ENCODE measurements around the gene TGIF2. TPM values are rescaled to one million over a fixed set of nuclear protein-coding genes. Genes with fewer than 3 reads are reported as not detected.

The TGIF2 gene
- total RNA-seq (2014; rRNA removed; shearing (Covaris generic)), result 8.6 and 9.2 TPM in 2 replicates
- polyA plus RNA-seq (2014; cell fraction: nucleus; rRNA removed), result 5.6 and 6.1 TPM in 2 replicates

DNA sequence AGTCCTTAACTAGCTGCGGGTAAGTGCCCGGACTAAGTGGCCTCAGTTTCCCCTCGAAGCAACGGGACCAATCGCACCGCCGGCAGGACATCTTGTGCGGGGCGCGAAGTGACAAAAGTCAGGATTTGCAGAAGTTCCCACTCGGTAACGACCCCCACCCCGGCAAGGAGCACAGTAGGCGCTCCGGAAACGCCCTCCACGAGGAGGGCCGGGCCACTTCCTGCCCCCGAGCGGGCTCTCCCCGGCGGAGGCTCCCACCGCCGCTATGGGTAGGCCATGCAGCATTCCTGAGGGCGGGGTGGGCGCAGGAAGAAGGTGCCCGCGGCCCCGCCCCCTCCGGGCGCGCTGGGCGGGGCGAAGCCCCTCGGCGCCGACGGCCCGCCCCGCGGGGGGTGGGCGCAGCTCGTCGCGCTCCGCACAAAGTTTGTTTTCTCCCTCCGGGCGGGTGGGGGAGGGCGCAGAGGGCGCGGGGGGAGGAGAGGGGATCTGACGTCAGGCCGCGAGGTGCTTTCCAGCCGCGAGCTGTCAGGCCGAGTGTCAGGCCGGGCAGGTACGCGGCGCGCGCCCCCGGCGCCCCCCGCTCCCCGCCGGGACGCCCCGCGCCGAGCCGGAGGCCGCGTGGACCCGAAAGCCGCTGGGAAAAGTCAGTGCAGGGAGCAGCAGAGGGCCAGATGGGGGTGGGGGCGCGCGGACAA is at the start of gene TGIF2:
TSS of gene TGIF2 (plus strand) at position 495 of the 695 bp plus-strand sequence. CDS start 5,178 bp downstream, outside the sequence.
- peak; percentile 25 for DNase-seq (ENCODE audit: extremely low read depth, low read depth)

GRCh38 chr20:36525620-36526365 is 47.6 kb upstream of the TGIF2 start:
- no peak for DNase-seq (ENCODE audit: extremely low read depth, low read depth)

- DNase-seq (ENCODE audit: extremely low read depth, low read depth), result no peak
Observed at GRCh38 chr20:36526521-36527011, 46.8 kb upstream of the TGIF2 start.

- DNase-seq (ENCODE audit: extremely low read depth, low read depth), result no peak
Observed at GRCh38 chr20:36527331-36528125, 45.9 kb upstream of the TGIF2 start.

DNA sequence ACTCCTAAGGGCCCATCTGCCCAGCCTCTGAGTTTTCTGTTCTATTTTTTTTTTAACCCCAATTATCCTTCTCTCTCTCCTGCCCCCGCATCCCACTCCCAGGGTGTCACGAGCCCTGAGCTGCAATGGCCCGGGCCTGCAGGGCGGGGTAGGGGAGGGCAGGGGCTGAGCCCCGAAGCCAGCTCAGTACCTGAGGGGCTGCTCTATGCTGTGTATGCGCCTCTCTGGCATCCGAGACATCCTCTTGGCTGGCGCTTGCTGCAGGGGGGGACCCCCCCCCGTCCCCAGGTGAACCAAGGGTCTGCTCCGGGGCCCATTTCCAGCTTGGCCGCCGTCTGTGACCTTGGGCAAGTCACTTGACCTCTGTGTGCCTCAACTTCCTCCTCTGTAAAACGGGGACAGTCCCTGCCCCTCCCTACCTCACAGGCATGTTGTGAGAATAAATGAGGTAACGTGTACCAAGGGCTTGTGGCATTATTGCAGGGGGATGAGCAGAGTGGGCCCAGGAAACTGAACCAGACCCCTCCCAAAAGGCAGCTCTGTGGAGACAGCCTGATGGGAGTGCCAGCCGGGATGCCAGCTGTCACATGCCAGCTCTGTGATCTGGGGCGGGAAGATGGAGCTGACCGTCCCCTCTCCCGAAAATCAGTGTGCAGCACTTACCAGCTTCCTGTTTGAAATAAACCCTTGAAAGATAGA is 45.1 kb upstream of the TGIF2 start:
- DNase-seq (ENCODE audit: extremely low read depth, low read depth), result no peak

DNA sequence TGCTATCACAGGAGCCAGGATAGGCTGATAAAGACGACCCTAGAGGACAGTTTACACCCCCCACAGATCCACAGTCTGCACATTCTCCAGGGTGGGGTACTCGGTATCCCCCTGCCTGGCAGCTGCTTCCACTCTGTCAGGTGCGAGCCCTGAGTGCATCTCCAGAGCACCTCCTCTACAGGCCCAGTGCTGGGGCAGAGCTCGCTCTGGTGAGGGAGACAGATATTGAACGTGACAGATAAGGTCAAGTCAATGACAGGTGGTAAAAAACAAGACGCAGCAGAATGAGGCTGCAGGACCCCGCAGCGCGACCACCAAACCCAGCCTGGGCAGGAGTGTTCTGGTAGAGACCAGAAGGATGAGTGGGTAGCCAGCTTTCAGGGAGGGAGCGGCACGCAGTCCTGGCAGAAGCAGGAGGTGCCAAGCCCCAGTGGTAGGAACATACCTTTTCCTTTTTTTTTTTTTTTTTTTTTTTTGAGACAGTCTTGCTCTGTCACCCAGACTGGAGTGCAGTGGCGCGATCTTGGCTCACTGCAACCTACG is 44.5 kb upstream of the TGIF2 start:
- no peak for DNase-seq (ENCODE audit: extremely low read depth, low read depth)

- DNase-seq (ENCODE audit: extremely low read depth, low read depth), result no peak
Observed at GRCh38 chr20:36532388-36532787, 41.0 kb upstream of the TGIF2 start.

GRCh38 chr20:36532822-36533221 is 40.6 kb upstream of the TGIF2 start:
- no peak for DNase-seq (ENCODE audit: extremely low read depth, low read depth)

GRCh38 chr20:36538026-36538722 is 35.2 kb upstream of the TGIF2 start:
- DNase-seq (ENCODE audit: extremely low read depth, low read depth), result no peak

GRCh38 chr20:36540551-36541211 is 32.7 kb upstream of the TGIF2 start:
- DNase-seq (ENCODE audit: extremely low read depth, low read depth), result no peak

- DNase-seq (ENCODE audit: extremely low read depth, low read depth), result peak; percentile 14
Observed at GRCh38 chr20:36541227-36541767, 32.1 kb upstream of the TGIF2 start, which contains the start of gene MYL9. MYL9 (plus strand) TSS chr20:36541519; CDS start chr20:36544885, 3,366 bp downstream.

GRCh38 chr20:36541768-36542488 is 31.5 kb upstream of the TGIF2 start:
- no peak for DNase-seq (ENCODE audit: extremely low read depth, low read depth)

DNA sequence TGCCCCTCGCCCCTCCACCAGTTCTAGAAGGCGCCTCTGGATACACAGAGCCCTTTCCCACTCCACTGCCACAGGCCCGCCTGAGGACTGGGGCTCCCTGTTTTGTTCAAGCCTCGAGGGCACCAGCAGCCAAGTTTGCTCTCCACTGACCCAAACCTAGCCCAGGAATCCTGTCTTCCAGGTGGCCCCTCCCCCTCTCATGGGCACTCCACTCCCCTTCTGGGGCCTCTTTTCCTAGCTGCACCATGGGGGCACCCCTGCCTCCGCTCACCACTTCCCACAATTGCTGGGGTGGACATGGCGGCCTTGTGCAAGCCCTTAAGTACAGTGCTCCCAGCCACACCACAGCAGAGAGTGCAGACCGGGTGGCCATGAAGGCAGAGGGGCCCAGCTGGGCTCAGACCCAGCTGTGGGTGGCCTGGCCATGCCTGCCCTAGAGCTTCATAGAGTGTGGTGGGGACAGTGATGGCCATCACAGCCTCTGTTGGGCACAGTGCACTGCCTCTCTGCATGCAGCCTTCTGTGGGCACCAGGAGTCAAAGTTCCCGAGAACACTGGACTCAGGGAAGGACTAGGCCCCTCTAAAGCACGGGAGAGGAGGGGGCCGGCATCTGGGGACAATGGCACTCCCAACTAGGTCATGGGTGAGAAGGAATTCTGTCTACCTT is 30.7 kb upstream of the TGIF2 start:
- no peak for DNase-seq (ENCODE audit: extremely low read depth, low read depth)

DNA sequence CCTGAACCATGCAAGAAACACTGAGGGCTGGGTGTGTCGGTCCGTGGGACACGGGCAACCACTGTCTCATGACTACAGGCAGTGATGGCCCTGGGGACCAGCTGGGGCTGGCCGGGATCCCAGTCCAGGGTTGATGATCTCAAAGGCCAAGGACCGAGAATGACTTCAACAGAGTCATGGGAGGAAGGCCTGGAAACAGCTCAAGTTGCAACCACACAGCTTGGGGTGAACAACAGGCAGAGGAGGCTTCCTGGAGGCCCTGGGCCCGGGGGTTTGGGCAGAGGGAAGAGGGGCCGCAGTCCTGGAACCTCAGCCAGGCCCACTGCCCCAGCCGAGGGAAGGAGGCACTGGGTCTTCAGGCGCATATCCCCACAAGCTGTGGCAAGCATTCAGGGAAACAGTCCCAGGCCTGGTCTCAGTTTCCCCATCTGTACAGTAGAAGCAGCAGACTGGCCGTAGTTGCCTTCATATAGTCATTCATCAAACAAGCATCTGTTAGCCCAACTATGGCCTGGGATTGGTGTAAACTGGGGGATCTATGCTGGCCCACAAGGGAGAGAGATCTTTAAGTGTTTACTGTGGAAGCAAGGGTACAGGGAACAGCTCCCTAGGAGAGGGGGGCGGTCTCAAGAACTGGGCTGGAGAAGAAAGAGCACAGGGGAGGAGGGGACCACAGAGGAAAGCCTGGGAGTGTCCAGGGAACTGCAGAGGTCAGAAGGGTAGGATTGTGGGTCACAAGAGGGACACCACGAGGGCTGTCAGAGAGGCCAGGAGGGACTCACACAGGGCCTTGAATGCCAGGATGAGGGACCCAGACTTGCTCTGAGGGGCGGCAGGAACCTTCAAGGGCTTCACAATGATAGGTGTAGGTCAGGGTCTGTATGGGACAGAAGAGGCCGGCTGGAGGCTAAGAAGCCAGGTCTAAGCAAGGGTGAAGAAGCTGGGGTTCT is 29.9 kb upstream of the TGIF2 start:
- DNase-seq (ENCODE audit: extremely low read depth, low read depth), result no peak

- DNase-seq (ENCODE audit: extremely low read depth, low read depth), result no peak
Observed at GRCh38 chr20:36544134-36545018, 29.0 kb upstream of the TGIF2 start.

Data from NCI-H460 (cell line).